IMR-90 (cell line): ENCODE results near the gene TECTA. TPM values are rescaled to one million over a fixed set of nuclear protein-coding genes. Genes with fewer than 3 reads are reported as not detected.

Source experiments
- ATAC-seq: fragments of 200-7000 bp; cut with Tn5 transposase; 2 replicates; pipeline ENCODE4 v1.9.1; 2020; ENCODE audit warnings: low read depth, mild to moderate bottlenecking, moderate library complexity
- BruUV-seq: library from RNA; stranded (reverse); fragments of 400-500 nt; replicated peaks from 2 replicates; lab custom pipeline; 2021; lab: Mats Ljungman, UMichigan
- CTCF ChIA-PET: fragments of 300-600 bp; formaldehyde crosslinking; extraction: SDS; loops from one replicate; lab custom pipeline; 2021; ENCODE audit warnings: antibody characterized with exemption; lab: Yijun Ruan, JAX
- POLR2A ChIA-PET: fragments of 300-600 bp; sonication (Branson Sonifier 250); formaldehyde crosslinking; loops from one replicate; lab custom pipeline; 2022; ENCODE audit warnings: antibody characterized with exemption; ENCODE audit not compliant: unreplicated experiment; lab: Charles Lee
- DNase-seq: peaks from one replicate; pipeline ENCODE4 v3.0.0; 2013
- H2AFZ ChIP-seq: replicated peaks from 2 replicates; pipeline ENCODE3; 2013; ENCODE audit warnings: low read length, mild to moderate bottlenecking; ENCODE audit not compliant: poor library complexity
- H2AK5ac ChIP-seq: 2 replicates; pipeline ENCODE4 v1.6.1; 2013; ENCODE audit warnings: low read depth, low read length, inconsistent platforms
- H2AK9ac ChIP-seq: replicated peaks from 2 replicates; pipeline ENCODE3; 2013; ENCODE audit warnings: mild to moderate bottlenecking, low read depth, low read length, moderate library complexity; ENCODE audit not compliant: poor library complexity
- H2BK120ac ChIP-seq: 2 replicates; pipeline ENCODE4 v1.6.1; 2013; ENCODE audit warnings: low read depth, low read length, inconsistent platforms
- H2BK15ac ChIP-seq: 3 replicates; pipeline ENCODE4 v1.6.1; 2013; ENCODE audit warnings: low read depth, low read length, inconsistent platforms
- H2BK20ac ChIP-seq: 2 replicates; pipeline ENCODE4 v1.6.1; 2013; ENCODE audit warnings: low read depth, mild to moderate bottlenecking, inconsistent platforms, low read length, moderate library complexity
- H2BK5ac ChIP-seq: 2 replicates; pipeline ENCODE4 v1.6.1; 2013; ENCODE audit warnings: mild to moderate bottlenecking, low read depth, low read length, inconsistent platforms; ENCODE audit not compliant: poor library complexity, severe bottlenecking
- H3K14ac ChIP-seq: replicated peaks from 2 replicates; pipeline ENCODE4 v1.6.1; 2013; ENCODE audit warnings: low read depth, low read length, inconsistent platforms
- H3K18ac ChIP-seq: 2 replicates; pipeline ENCODE4 v1.6.1; 2013; ENCODE audit warnings: low read depth, low read length, control low read depth
- H3K23ac ChIP-seq: 2 replicates; pipeline ENCODE4 v1.6.1; 2013; ENCODE audit warnings: low read depth, low read length, inconsistent platforms
- H3K27ac ChIP-seq: 2 replicates; pipeline ENCODE4 v1.5.1; 2013; ENCODE audit warnings: mild to moderate bottlenecking, control low read depth, low read length; ENCODE audit not compliant: insufficient read depth
- H3K27me3 ChIP-seq: 2 replicates; pipeline ENCODE4 v1.6.1; 2013; ENCODE audit warnings: low read length; ENCODE audit not compliant: control insufficient read depth, insufficient read depth
- H3K36me3 ChIP-seq: 2 replicates; pipeline ENCODE4 v1.6.1; 2013; ENCODE audit warnings: low read length, mixed read lengths; ENCODE audit not compliant: control insufficient read depth, insufficient read depth
- H3K4ac ChIP-seq: 2 replicates; pipeline ENCODE4 v1.6.1; 2013; ENCODE audit warnings: low read depth, low read length, inconsistent platforms
- H3K4me1 ChIP-seq: 2 replicates; pipeline ENCODE4 v1.6.1; 2013; ENCODE audit warnings: low read length, mixed read lengths; ENCODE audit not compliant: control insufficient read depth, insufficient read depth
- H3K4me2 ChIP-seq: 2 replicates; pipeline ENCODE4 v1.6.1; 2013; ENCODE audit warnings: low read depth, mild to moderate bottlenecking, control low read depth, low read length, moderate library complexity
- H3K4me3 ChIP-seq: 2 replicates; pipeline ENCODE4 v1.5.1; 2013; ENCODE audit warnings: low read depth, mild to moderate bottlenecking, control low read depth, low read length, moderate library complexity; ENCODE audit not compliant: insufficient read depth
- H3K56ac ChIP-seq: 2 replicates; pipeline ENCODE4 v1.6.1; 2013; ENCODE audit warnings: low read length, inconsistent platforms; ENCODE audit not compliant: insufficient read depth; ENCODE audit errors: extremely low read depth
- H3K79me1 ChIP-seq, 2 experiments: 2 replicates each; pipeline ENCODE4 v1.6.1; 2013; ENCODE audit warnings: low read length in 2 of 2, inconsistent platforms in 1 of 2, low read depth in 1 of 2
- H3K9ac ChIP-seq: 2 replicates; pipeline ENCODE4 v1.6.1; 2013; ENCODE audit warnings: low read depth, low read length, control low read depth
- H3K9me1 ChIP-seq: 2 replicates; pipeline ENCODE4 v1.6.1; 2013; ENCODE audit warnings: low read length, inconsistent platforms; ENCODE audit not compliant: insufficient read depth
- H3K9me3 ChIP-seq: 2 replicates; pipeline ENCODE4 v1.6.1; 2013; ENCODE audit warnings: low read length; ENCODE audit not compliant: control insufficient read depth, insufficient read depth
- H4K20me1 ChIP-seq: 2 replicates; pipeline ENCODE4 v1.6.1; 2013; ENCODE audit warnings: low read length, inconsistent platforms; ENCODE audit not compliant: insufficient read depth
- H4K5ac ChIP-seq: 2 replicates; pipeline ENCODE4 v1.6.1; 2013; ENCODE audit warnings: mild to moderate bottlenecking, low read depth, low read length, control low read depth
- H4K8ac ChIP-seq, 2 experiments: 2 replicates each; pipeline ENCODE4 v1.6.1; 2013; ENCODE audit warnings: low read depth in 2 of 2, low read length in 2 of 2, control low read depth in 1 of 2, inconsistent platforms in 1 of 2
- H4K91ac ChIP-seq: 2 replicates; pipeline ENCODE4 v1.6.1; 2013; ENCODE audit warnings: low read depth, low read length, inconsistent platforms; ENCODE audit not compliant: insufficient read depth
- BHLHE40 ChIP-seq: fragments of 150-350 bp; IDR thresholded peaks from 2 replicates; pipeline ENCODE4 v1.6.1; 2016; ENCODE audit warnings: mild to moderate bottlenecking, low read depth, low read length
- CEBPB ChIP-seq: IDR thresholded peaks from 2 replicates; pipeline ENCODE4 v1.6.1; 2012; ENCODE audit warnings: low read depth, low read length, improper control_type of control experiment
- CHD1 ChIP-seq: IDR thresholded peaks from 2 replicates; pipeline ENCODE4 v1.6.1; 2012; ENCODE audit warnings: low read depth, low read length, improper control_type of control experiment
- ELK1 ChIP-seq: fragments of 150-350 bp; IDR thresholded peaks from 2 replicates; pipeline ENCODE4 v1.6.1; 2016; ENCODE audit warnings: low read depth, mild to moderate bottlenecking, low read length, moderate library complexity, borderline replicate concordance
- FOS ChIP-seq: fragments of 150-350 bp; IDR thresholded peaks from 2 replicates; pipeline ENCODE4 v1.6.1; 2016; ENCODE audit warnings: low read depth, low read length
- MAFK ChIP-seq: IDR thresholded peaks from 2 replicates; pipeline ENCODE4 v1.6.1; 2012; ENCODE audit warnings: low read depth, low read length, improper control_type of control experiment
- MXI1 ChIP-seq: IDR thresholded peaks from 2 replicates; pipeline ENCODE4 v1.6.1; 2012; ENCODE audit warnings: low read depth, mild to moderate bottlenecking, low read length, moderate library complexity, borderline replicate concordance
- NFE2L2 ChIP-seq: fragments of 150-350 bp; IDR thresholded peaks from 2 replicates; pipeline ENCODE4 v1.6.1; 2016; ENCODE audit warnings: low read depth, mild to moderate bottlenecking, low read length
- POLR2A ChIP-seq: IDR thresholded peaks from 2 replicates; pipeline ENCODE4 v1.6.1; 2012; ENCODE audit warnings: mild to moderate bottlenecking, low read depth, low read length
- RAD21 ChIP-seq: IDR thresholded peaks from 2 replicates; pipeline ENCODE4 v1.6.1; 2012; ENCODE audit warnings: low read length, improper control_type of control experiment
- RFX5 ChIP-seq: IDR thresholded peaks from 2 replicates; pipeline ENCODE4 v1.8.0; 2012; ENCODE audit warnings: low read depth, mild to moderate bottlenecking, low read length, moderate library complexity
- USF2 ChIP-seq: fragments of 150-350 bp; IDR thresholded peaks from 2 replicates; pipeline ENCODE4 v1.6.1; 2017; ENCODE audit warnings: mild to moderate bottlenecking, antibody characterized with exemption, low read length, low read depth
- WGBS, 2 experiments: methylation state at CpG; one replicate each; pipeline versions ENCODE4 v1.1.5 to v1.1.7; 2013; ENCODE audit warnings: missing lambda C conversion rate in 2 of 2; ENCODE audit not compliant: insufficient read length in 1 of 2; ENCODE audit errors: extremely low coverage in 2 of 2; 5-methylcytosine and 5-hydroxymethylcytosine counted together
- dilution Hi-C: fragments of 300-500 bp; cut with HindIII; formaldehyde crosslinking; loops from one replicate; pipeline ENCODE4 v1.14.3; 2018; ENCODE audit warnings: low sequenced_read_pairs; ENCODE audit not compliant: unreplicated experiment
- in situ Hi-C: fragments of 300-500 bp; cut with MboI; formaldehyde crosslinking; loops from 3 replicates; pipeline ENCODE4 v1.14.3; 2019; ENCODE audit warnings: low sequenced_read_pairs, inconsistent platforms, mixed read lengths
- intact Hi-C: fragments of 100-400 bp; cut with micrococcal nuclease; formaldehyde crosslinking; loops from 2 replicates; pipeline ENCODE4 v1.10.0; 2022
- polyA plus RNA-seq, 3 experiments: library from polyadenylated mRNA; depleted of rRNA; stranded (reverse); fragments of >200 nt; gene quantifications; 2 replicates each; pipeline ENCODE4 v1.2.3, GENCODE V29; 2012; ENCODE audit warnings: low replicate concordance in 1 of 3
- total RNA-seq: library from RNA; depleted of rRNA; stranded (reverse); fragments of >200 nt; gene quantifications from 2 replicates; pipeline ENCODE4 v1.2.3, GENCODE V29; 2012

TECTA gene
- total and polyA plus RNA-seq, 2 of the 4 experiments (the other 2 are of a cell fraction), result 0.17 to 0.18 TPM

DNA sequence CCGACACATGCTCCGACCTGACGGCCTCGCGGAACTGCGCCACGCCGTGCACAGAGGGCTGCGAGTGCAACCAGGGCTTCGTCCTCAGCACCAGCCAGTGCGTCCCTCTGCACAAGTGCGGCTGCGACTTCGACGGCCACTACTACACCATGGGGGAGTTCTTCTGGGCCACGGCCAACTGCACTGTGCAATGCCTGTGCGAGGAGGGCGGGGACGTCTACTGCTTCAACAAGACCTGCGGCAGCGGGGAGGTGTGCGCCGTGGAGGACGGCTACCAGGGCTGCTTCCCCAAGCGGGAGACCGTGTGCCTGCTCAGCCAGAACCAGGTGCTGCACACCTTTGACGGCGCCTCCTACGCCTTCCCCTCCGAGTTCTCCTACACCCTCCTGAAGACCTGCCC lies 26.8 kb downstream of the TECTA start:
- Histone ChIP-seq H3K4ac (no peak overlapping the region), H3K23ac (no peak overlapping the region), H2AFZ (no peak overlapping the region), H4K91ac (no peak overlapping the region), H2BK20ac (no peak overlapping the region), H3K79me1 (no peaks in the 10 kb centered on the region), H3K4me1 (no peaks in the 10 kb centered on the region), H2BK5ac (no peak overlapping the region), H3K4me2 (no peak overlapping the region), H3K9me3 (peaks cover 2% of the 10 kb centered on the region; the same call in 1 of the 2 replicates), H2BK15ac (no peak overlapping the region), H3K18ac (no peak overlapping the region), H3K9me1 (no peaks in the 10 kb centered on the region), H4K8ac (no peak overlapping the region), H2BK120ac (no peak overlapping the region), H3K56ac (no peak overlapping the region), H3K4me3 (no peak overlapping the region), H2AK5ac (no peak overlapping the region), H3K27me3 (peaks cover 2% of the 10 kb centered on the region; the same call in 1 of the 2 replicates), H3K27ac (no peak overlapping the region), H2AK9ac (no peak overlapping the region), H4K5ac (no peak overlapping the region), H4K20me1 (no peaks in the 10 kb centered on the region), H3K9ac (no peak overlapping the region), H3K14ac (no peak overlapping the region), H3K36me3 (no peaks in the 10 kb centered on the region)
- intact Hi-C loops (no loop called here), dilution Hi-C loops (no loop called here), in situ Hi-C loops (no loop called here)
- BruUV-seq, result no TSS peak
- 90% methylated on average over 21 of the region's 30 CpGs; no CpG with 5 or more reads in 1 of the 2 experiments for WGBS, 2 experiments
- ATAC-seq (no peak), DNase-seq (no peak)
- POLR2A ChIA-PET, result no interaction called here
- CTCF ChIA-PET, result no interaction called here
- TF ChIP-seq CHD1 (no peak), CEBPB (no peak), MXI1 (no peak), RAD21 (no peak), USF2 (no peak), POLR2A (no peak), MAFK (no peak), NFE2L2 (no peak), BHLHE40 (no peak), ELK1 (no peak), FOS (no peak), RFX5 (no peak)
